ELR (cell line): ENCODE results near the gene PRICKLE1.

ENCODE experiments used
- DNase-seq: peaks from one replicate; pipeline ENCODE4 v3.0.0-alpha.2; 2015; ENCODE audit warnings: low read depth

Gene PRICKLE1

DNA sequence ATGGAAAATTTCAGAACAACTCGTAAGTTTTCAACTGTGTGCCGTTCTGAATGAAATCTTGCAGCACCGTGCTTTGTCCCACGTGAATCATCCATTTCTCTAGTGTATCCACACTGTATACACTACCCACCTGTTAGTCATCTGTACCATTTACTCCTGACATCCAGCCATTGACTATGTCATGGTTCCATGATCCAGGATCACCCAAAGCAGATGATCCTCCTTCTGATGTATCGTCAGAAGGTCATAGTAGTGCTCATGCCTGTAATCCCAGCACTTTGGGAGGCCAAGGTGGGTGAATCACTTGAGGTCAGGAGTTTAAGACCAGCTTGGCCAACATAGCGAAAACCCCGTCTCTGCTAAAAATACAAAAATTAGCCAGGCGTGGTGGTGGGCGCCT is 140.7 kb downstream of the PRICKLE1 start:
- peak; percentile 5 for DNase-seq

DNA sequence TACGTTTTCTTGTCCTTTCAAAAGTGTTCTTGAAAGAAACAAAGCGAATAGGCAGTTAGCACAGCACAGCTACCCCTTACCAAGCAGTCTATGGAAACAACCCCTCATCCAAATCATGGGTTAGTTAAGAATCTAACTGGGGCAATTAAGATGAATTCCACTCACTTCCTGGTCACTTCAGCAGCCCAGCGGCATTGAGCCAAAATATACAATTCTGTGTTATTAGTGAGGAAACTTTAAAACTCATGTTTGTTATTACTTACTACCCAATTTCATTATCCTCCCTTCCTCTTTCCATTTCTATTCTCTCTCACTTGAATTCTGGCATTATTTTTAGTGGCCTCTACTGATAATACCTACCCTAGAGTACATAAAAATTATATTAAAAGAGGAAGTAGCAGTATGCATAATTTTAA is 142.2 kb downstream of the PRICKLE1 start:
- DNase-seq, result no peak

DNA sequence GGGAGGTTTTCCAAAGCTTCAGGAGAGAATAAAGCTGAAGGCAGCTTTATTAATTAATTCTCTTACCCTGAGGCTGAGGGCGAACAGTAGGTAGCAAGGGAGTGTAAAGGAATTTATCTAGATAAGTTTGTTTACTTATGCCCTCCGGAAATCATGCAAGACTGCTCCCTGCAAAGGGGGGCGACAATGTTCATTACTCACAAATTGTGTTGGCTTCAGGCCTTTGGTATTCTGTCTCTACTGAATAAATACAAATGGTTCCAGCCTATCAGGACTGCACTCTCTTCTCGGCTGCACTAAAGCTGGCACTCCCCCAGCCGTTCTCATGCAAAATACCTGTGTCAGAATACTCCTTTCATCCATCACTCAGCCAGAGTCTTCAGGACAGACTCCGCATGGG is 142.8 kb downstream of the PRICKLE1 start:
- no peak for DNase-seq

DNA sequence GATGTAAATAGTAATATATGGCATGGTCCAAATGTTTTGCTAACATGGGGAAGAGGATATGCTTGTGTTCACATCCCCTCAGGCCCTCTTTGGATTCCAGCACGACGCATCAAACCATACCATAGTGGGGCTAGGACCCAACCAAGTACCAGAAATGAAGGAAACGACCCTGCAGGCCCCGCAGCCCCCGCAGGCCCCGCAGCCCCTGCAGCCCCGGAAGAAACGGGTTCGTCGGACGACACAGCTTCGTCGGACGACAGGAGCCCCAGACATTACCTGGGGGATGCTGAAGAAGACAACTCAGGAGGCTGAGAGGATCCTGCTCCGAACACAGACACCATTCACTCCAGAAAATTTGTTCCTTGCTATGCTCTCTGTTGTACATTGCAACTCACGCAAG is 143.7 kb downstream of the PRICKLE1 start:
- DNase-seq, result no peak

DNA sequence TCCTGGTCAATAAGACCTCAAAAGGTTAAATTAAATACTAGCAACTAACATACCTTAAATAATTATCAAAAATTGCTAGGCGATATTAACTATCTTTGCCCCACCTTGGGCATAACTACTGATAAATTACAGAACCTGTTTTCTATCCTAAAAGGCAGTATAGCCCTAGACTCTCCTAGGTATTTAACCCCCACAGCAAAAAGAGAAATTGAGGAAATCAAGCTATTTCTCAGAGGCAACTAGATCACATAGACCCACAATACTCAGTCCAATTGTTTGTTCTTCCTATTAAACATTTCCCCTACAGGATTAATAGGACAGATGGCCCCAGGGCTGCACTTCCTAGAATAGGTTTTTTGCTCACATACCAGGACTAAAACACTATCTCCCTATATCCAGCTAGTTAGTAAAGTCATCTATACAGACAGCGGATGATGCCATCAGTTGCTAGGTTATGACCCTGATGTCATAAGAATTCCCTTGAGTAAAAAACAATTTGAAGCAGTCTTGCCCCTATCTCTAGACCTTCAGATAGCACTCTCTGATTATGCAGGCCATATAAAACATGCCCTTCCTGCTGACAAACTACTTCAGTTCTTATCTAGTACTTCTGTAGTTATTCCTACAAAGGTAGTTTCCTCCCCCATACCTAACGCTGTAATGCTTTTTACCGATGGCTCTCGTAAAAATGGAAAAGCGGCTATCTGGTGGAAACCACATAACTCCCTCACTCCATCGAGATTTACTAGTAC is 145.2 kb downstream of the PRICKLE1 start:
- no peak for DNase-seq

DNA sequence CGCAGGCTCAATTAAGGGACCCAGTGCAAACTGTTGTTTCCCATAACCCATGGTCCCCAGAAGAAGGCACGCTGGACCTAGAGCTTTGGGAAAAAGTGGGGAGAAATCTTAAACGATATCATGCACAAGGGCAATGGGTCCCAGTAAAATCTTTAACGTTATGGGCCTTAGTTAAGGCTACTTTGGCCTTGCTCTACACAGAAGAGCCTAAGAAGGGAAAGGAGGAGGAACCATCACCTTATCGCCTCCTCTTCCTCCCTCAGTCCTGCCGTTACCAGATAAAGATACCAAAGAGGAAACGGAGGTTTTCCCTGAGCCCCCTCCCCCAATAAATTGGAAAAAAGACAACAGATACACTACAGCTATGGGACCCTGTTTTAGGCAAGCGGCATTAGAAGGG is 146.7 kb downstream of the PRICKLE1 start:
- no peak for DNase-seq

DNA sequence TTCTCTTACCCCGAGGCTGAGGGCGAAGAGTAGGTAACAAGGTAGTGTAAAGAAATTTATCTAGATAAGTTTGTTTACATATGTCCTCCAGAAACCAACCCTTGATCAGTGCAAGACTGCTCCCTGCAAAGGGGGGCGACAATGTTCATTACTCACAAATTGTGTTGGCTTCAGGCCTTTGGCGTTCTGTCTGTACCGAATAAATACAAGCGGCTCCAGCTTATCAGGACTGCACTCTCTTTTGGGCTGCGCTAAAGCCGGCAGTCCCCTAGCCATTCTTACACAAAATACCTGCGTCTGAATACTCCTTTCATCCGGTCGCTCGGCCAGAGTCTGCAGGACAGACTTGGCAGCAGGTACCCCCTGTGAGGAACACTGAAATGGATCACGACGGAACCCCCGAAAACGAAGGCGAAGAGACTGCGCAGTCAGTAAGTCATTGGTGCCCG is 147.2 kb downstream of the PRICKLE1 start:
- DNase-seq, result no peak

DNA sequence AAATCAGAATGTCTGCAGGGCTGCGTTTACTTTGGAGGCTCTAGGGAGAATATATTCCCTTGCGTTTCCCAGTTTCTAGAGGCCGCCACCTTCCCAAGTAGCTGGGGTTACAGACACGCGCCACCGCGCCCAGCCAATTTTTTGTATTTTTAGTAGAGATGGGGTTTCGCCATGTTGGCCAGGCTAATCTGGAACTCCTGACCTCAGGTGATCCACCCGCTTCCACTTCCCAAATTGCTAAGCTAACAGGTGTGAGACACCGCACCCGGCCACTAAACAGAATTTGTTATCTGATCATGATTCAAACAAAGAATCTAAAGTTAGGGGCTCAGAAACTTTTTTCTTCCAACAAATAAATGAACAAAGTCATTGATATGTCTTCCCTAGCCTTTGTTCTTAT is 148.9 kb downstream of the PRICKLE1 start:
- no peak for DNase-seq

DNA sequence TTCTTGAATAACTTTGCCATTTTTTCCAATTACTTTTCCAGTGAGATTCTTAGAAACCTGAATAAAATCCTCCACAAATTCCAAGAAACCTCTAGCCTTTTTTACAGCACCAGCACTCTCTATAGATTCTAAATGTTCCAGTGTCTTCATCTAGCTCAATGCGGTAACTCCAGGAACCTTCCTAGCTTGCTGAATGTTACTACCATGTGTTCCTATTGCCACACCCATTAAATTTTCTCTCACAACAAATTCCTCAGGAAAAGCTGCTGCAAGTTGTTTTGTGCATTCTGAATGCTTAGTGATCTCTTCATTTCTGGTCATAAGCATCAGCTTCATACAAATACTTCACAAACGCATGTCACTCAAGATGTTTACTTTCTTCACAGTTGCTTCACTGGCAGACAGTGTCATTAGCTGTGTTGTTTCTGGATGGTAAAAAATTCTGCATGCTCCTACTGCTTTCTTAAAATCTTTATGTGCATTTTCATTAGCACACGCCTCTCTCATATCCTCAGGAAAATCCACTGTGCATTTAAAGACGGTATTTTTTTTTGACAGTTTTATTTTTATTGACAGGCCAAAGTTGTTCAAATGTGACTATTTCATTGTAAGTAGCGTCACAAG is 156.9 kb downstream of the PRICKLE1 start:
- no peak for DNase-seq

DNA sequence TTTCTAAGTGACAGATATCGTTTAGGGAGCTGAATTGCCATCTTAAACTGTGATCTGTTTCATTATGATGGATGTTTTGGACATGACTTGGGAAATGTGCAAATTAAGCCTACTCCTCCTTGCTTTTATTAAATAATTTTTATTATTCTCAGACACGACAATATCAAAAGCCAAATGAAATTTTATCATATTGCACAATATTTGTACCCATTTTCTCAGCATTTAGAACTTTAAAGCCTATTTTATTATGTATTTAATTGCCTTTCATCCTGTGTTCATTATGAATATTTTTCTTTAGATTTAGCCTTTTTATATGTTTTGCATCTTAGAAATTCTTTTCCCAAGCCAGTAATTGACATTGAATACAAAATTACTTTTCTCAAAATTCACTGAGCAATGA is 160.7 kb downstream of the PRICKLE1 start:
- no peak for DNase-seq

DNA sequence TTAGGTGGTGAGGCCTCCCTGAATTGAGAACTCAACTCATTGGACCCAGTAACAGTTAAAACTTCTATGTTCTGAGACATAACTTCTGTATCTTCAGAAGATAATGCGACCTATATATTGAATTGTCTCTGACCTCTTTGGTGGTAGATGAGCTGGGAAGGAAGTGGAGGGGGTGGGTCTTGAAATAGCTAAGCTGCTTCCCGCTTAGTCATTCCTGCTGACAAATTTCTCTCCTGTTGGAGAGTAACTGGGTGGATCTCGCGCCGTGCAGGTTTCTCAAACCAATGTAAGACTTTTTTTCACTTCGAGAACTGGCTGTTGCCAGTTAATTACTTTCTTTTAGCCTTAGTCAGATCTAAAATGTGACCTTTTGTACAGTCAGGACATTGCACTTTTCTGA is 162.8 kb downstream of the PRICKLE1 start:
- DNase-seq, result peak; percentile 86

DNA sequence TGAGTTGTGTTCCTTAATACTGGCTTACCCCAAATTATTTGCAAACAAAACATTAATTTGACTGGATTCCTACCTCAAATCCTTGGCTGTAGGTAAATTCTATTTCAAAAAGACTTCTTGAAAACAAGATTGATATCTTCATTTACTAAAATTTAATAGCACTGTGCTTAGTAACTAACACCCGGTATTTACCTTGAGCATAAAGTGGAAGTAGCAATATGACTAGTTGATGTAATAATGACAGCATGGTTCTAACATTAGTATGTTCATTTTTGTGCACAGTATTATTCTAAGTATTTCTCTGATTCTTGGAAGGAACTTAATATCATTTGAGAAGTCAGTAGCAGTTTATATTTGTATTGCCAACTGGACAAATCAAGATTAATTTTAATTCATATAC is 166.8 kb downstream of the PRICKLE1 start:
- no peak for DNase-seq

DNA sequence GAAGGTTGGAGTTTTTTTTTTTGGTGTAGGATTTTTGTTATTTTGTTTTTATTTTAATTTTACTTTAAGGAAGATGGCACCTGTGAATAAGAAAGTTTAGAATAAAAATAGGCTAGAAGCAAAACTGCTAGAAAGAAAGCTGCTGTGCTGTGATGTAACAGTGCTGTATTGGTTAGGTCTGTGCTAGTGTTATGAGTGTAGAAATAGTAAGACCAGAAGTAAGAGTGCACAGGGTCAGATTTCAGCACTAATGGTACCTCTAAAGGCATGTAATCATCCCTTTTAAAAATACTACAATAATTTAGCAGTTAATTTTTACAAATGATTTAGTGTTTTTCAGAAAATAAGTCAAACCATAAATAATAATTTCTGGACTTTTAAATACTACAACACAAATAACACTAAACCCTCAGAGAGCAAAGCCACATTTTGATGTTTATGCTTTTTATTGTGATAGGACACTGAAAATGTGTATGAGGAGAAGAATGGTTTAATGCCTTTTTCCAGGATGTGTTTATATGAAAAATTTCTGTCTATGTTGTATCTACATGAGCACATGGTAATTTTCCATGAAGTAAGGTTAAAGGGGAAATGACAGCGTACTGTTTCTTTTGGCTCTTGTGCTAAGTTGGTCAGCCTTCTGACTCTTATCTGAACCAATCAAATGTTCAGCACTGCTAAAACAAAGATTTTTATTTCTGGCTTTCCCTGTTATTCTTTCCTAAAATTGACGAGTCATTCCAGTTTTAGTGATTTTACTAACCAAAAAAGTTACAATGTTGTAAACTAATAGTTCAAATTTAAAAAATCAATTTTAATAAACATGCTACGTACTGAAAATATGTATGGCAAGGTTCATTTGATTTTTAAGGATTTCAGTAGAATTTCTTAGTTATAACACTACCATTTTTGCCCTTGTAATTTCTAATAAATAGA is 167.4 kb downstream of the PRICKLE1 start:
- peak; percentile 15 for DNase-seq

DNA sequence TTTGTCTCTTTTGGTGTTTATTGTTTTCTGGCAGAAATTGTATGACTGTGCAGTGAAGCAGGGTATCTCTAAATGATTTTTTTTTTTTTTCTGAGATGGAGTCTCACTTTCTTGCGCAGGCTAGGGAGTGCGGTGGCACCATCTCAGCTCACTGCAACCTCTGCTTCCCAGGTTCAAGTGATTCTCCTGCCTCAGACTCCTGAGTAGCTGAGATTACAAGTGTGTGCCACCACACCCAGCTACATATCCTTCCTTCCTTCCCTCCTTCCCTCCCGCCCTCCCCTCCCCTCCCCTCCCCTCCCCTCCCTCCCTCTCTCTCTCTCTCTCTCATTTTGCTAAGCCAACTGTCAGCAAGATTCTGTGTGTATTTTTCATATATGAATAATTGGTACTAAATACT is 169.2 kb downstream of the PRICKLE1 start:
- DNase-seq, result no peak

DNA sequence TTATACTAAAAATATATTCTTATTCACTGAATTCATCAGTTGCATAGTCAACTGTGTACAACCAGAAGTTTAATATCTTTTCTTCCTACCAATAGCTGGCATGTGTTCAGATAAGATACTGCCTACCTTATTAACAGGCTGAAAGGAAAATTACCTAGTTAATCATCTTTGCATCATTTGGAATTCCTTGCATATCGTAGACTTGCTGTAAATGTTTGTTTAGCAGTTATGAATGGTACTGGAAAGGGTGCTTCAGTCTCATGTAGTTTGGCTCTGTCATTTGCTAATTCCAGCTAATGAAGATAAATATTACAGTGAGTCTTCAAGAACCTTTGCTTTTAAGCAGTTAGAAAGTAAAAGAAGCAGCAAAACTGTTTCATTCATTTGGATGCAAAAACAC is 179.2 kb downstream of the PRICKLE1 start:
- no peak for DNase-seq

DNA sequence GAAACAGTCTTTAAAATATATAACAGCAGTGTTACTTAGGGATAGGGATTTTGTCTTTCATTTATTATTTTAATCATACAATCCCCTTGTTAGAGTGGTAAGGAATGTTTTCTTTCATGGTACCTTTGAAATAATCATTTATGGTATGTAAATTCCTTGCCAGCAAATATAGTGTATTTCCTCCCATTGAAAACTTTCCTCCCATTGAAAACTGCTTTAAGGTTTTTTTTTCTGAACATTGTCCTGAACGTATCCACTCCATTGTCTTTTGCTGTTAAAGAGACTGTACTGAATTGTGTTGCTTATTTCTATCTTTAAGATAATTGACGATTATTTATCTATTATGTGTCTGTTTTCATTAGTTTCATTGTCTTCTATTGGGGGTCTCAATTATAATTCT is 180.1 kb downstream of the PRICKLE1 start:
- no peak for DNase-seq

DNA sequence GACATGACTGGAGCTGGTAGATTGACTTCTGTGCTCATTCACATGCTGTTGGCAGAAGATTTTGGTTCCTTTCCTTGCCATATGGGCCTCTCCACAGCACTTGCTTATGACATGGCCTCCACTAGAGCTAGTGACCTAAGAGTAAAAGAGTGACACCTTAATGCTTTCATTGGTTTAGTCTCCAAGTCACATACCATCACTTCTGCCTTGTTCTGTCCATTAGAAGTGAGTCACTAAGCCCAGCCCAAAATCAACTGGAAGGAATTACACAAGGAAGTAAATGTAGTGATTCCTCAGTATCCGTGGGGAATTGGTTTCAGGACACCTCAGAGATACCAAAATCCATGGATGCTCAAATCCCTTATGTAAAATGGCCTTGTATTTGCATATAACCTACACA is 182.2 kb downstream of the PRICKLE1 start:
- peak; percentile 3 for DNase-seq
